WTC11 (cell line): ENCODE results near the gene SLC25A45. TPM values are rescaled to one million over a fixed set of nuclear protein-coding genes. Genes with fewer than 3 reads are reported as not detected.
"Not testable (repeated sequence)": the region's sequence is repeated elsewhere in the genome, so short reads cannot be mapped to it uniquely, and the experiment has no call there.

Source experiments
- ATAC-seq: fragments of 200-7000 bp; cut with Tn5 transposase; 2 replicates; pipeline ENCODE4 v1.10.0; 2021; ENCODE audit warnings: mild to moderate bottlenecking, moderate library complexity
- CTCF ChIA-PET: fragments of 300-600 bp; sonication (Branson Sonifier 250); formaldehyde crosslinking; loops from one replicate; lab custom pipeline; 2021; ENCODE audit warnings: antibody characterized with exemption; lab: Charles Lee
- POLR2A ChIA-PET: fragments of 350-600 bp; sonication (Branson Sonifier 250); formaldehyde crosslinking; loops from one replicate; lab custom pipeline; 2021; ENCODE audit warnings: antibody characterized with exemption; lab: Charles Lee
- DNase-seq: peaks from one replicate; pipeline ENCODE4 v3.0.0; 2021; ENCODE audit warnings: low spot score
- H3K27ac Mint-ChIP-seq: 2 replicates; pipeline ENCODE4 v1.8.0; 2021; ENCODE audit warnings: mixed read lengths
- H3K27me3 Mint-ChIP-seq: 2 replicates; pipeline ENCODE4 v1.8.0; 2021; ENCODE audit warnings: low read depth, mild to moderate bottlenecking, moderate library complexity, mixed read lengths
- H3K36me3 Mint-ChIP-seq: 2 replicates; pipeline ENCODE4 v1.8.0; 2021; ENCODE audit warnings: mixed read lengths
- H3K4me1 Mint-ChIP-seq: 2 replicates; pipeline ENCODE4 v1.8.0; 2022; ENCODE audit warnings: mixed read lengths
- H3K4me3 Mint-ChIP-seq: 2 replicates; pipeline ENCODE4 v1.8.0; 2021; ENCODE audit warnings: mild to moderate bottlenecking, moderate library complexity, mixed read lengths
- H3K9me3 Mint-ChIP-seq: 2 replicates; pipeline ENCODE4 v1.8.0; 2021; ENCODE audit warnings: mixed read lengths
- ERG ChIP-seq: fragments of 250-450 bp; sonication (Bioruptor Pico); IDR thresholded peaks from 2 replicates; pipeline ENCODE4 v1.8.0; 2021; ENCODE audit warnings: mild to moderate bottlenecking
- ESRRA ChIP-seq: sonication (generic); formaldehyde crosslinking; IDR thresholded peaks from 2 replicates; pipeline ENCODE4 v1.8.1; 2022; ENCODE audit warnings: mild to moderate bottlenecking, missing genetic modification reagents, borderline replicate concordance
- ETV6 ChIP-seq: sonication (generic); formaldehyde crosslinking; IDR thresholded peaks from 2 replicates; pipeline ENCODE4 v1.8.1; 2022; ENCODE audit warnings: mild to moderate bottlenecking, missing genetic modification reagents
- JAZF1 ChIP-seq: fragments of 250-450 bp; sonication (Bioruptor Pico); IDR thresholded peaks from 2 replicates; pipeline ENCODE4 v1.9.0; 2021; ENCODE audit warnings: moderate library complexity, mild to moderate bottlenecking, inconsistent platforms
- NR1H2 ChIP-seq: sonication (generic); formaldehyde crosslinking; IDR thresholded peaks from 2 replicates; pipeline ENCODE4 v1.9.0; 2021; ENCODE audit warnings: mild to moderate bottlenecking, moderate library complexity, missing genetic modification reagents
- SP1 ChIP-seq: sonication (generic); formaldehyde crosslinking; conservative IDR thresholded peaks from 2 replicates; pipeline ENCODE4 v1.8.1; 2022; ENCODE audit warnings: missing genetic modification reagents
- ZNF121 ChIP-seq: sonication (generic); formaldehyde crosslinking; IDR thresholded peaks from 2 replicates; pipeline ENCODE4 v1.8.0; 2023; ENCODE audit warnings: missing genetic modification reagents
- ZNF219 ChIP-seq: sonication (generic); formaldehyde crosslinking; IDR thresholded peaks from 2 replicates; pipeline ENCODE4 v1.8.0; 2023; ENCODE audit warnings: missing genetic modification reagents, mild to moderate bottlenecking, borderline replicate concordance
- ZNF532 ChIP-seq: fragments of 250-450 bp; sonication (Bioruptor Pico); IDR thresholded peaks from 2 replicates; pipeline ENCODE4 v1.9.0; 2021; ENCODE audit warnings: mild to moderate bottlenecking, borderline replicate concordance
- total RNA-seq: library from RNA; stranded (reverse); gene quantifications from 3 replicates; pipeline ENCODE4 v1.2.3, GENCODE V29; 2021
- TF ChIP-seq, protein P1 (sequence below): sonication (generic); formaldehyde crosslinking; IDR thresholded peaks from 2 replicates; pipeline ENCODE4 v1.8.0; 2023; ENCODE audit warnings: missing genetic modification reagents, mild to moderate bottlenecking, borderline replicate concordance
- TF ChIP-seq, protein P2 (sequence below): sonication (generic); formaldehyde crosslinking; IDR thresholded peaks from 2 replicates; pipeline ENCODE4 v1.8.0; 2022; ENCODE audit warnings: mild to moderate bottlenecking, missing genetic modification reagents

SLC25A45 gene
- total RNA-seq, 1 experiment from 2014 or later, result 1.7 TPM

DNA sequence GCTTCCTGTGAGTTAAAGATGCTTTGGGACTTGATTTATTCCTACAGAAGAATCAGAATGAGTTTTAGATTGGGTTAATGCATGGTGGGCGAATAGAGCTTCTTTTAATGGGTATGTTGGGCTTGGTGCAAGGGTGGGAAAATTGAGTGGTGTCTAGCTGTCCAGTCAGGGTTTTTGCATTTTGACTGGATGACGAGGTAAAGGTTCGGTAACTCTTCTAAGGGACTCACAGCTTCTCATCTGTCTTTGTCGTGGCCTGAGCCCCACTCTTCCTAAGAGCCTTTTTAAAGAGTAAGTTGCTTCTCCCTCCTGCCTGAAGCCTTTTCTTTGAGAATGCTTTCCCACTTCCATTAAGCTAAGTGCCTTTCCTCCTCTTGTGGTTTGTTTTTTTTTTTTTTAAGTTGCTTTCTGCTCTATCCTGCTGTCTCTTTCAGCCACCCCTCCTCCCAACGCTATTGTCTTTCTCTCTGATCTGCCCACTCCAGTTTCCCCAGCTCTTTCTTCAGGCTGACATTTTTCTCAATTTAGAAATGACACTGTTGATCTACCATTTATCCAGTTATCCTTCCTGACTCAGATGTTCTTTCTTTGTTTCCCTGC, 47.6 kb downstream of the SLC25A45 start:
- TF ChIP-seq JAZF1 (CRISPR knock-in tag), result no peak
- TF ChIP-seq NR1H2 (CRISPR knock-in tag), result no peak
- TF ChIP-seq, protein P1, sequence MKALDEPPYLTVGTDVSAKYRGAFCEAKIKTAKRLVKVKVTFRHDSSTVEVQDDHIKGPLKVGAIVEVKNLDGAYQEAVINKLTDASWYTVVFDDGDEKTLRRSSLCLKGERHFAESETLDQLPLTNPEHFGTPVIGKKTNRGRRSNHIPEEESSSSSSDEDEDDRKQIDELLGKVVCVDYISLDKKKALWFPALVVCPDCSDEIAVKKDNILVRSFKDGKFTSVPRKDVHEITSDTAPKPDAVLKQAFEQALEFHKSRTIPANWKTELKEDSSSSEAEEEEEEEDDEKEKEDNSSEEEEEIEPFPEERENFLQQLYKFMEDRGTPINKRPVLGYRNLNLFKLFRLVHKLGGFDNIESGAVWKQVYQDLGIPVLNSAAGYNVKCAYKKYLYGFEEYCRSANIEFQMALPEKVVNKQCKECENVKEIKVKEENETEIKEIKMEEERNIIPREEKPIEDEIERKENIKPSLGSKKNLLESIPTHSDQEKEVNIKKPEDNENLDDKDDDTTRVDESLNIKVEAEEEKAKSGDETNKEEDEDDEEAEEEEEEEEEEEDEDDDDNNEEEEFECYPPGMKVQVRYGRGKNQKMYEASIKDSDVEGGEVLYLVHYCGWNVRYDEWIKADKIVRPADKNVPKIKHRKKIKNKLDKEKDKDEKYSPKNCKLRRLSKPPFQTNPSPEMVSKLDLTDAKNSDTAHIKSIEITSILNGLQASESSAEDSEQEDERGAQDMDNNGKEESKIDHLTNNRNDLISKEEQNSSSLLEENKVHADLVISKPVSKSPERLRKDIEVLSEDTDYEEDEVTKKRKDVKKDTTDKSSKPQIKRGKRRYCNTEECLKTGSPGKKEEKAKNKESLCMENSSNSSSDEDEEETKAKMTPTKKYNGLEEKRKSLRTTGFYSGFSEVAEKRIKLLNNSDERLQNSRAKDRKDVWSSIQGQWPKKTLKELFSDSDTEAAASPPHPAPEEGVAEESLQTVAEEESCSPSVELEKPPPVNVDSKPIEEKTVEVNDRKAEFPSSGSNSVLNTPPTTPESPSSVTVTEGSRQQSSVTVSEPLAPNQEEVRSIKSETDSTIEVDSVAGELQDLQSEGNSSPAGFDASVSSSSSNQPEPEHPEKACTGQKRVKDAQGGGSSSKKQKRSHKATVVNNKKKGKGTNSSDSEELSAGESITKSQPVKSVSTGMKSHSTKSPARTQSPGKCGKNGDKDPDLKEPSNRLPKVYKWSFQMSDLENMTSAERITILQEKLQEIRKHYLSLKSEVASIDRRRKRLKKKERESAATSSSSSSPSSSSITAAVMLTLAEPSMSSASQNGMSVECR (CRISPR knock-in tag), result no peak
- no peak for TF ChIP-seq SP1 (CRISPR knock-in tag)
- TF ChIP-seq ZNF121 (CRISPR knock-in tag), result no peak
- TF ChIP-seq ESRRA (CRISPR knock-in tag), result no peak
- Mint-ChIP-seq H3K9me3 (no peaks in the 10 kb centered on the region), H3K4me1 (peaks cover 14% of the 10 kb centered on the region), H3K27ac (peak overlapping the region; percentile 6), H3K36me3 (peaks cover 6% of the 10 kb centered on the region; the same call in 1 of the 2 replicates), H3K4me3 (peak overlapping the region; percentile 85), H3K27me3 (peaks cover 3% of the 10 kb centered on the region)
- POLR2A ChIA-PET, result interaction anchor here (0.7 to 2.4 kb wide), 2 partner anchors 33 to 445 kb away, joined by 3 to 5 read pairs; no protein-coding TSS in a partner anchor
- CTCF ChIA-PET, result interaction anchor here (1.1 to 9.0 kb wide), 5 partner anchors 17 to 205 kb away, joined by 3 to 232 read pairs (median 8); partner anchors contain the start of gene CDC42EP2
- DNase-seq (no peak), ATAC-seq (no peak)

DNA sequence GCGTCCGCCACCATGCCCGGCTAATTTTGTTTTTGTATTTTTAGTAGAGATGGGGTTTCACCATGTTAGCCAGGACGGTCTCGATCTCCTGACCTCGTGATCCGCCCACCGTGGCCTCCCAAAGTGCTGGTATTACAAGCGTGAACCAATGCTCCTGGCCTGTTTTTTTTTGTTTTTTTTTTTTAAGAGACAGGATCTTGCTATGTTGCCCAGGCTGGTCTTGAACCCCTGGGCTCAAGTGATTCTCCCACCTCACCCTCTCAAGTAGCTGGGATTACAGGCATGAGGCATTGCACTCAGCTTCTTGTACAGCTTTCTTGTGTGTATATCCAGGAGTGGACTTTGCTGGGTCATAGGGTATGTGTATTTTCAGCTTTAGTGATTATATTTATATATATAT, 49.9 kb downstream of the SLC25A45 start:
- not testable (repeated sequence) for ATAC-seq, H3K36me3 Mint-ChIP-seq, H3K9me3 Mint-ChIP-seq, H3K27me3 Mint-ChIP-seq, H3K4me3 Mint-ChIP-seq, DNase-seq, H3K27ac Mint-ChIP-seq
- peaks cover 19% of the 10 kb centered on the region for H3K4me1 Mint-ChIP-seq
- POLR2A ChIA-PET, result interaction anchor here (1.1 to 2.4 kb wide), 2 partner anchors 23 to 30 kb away, joined by 4 to 5 read pairs; no protein-coding TSS in a partner anchor
- CTCF ChIA-PET, result interaction anchor here (1.1 to 9.0 kb wide), 7 partner anchors 16 to 175 kb away, joined by 3 to 232 read pairs (median 13); partner anchors contain the start of genes CDC42EP2 and TIGD3
- peak; percentile 71 for TF ChIP-seq ZNF121 (CRISPR knock-in tag)

GRCh38 chr11:65330544-65330943, 51.9 kb downstream of the SLC25A45 start:
- no peak overlapping the region for H3K4me3 Mint-ChIP-seq
- POLR2A ChIA-PET, result interaction anchor here (1.0 to 2.4 kb wide), 3 partner anchors 16 to 68 kb away, joined by 4 to 11 read pairs (median 4); partner anchors contain the start of genes CDC42EP2 and POLA2
- no peak for TF ChIP-seq ERG (CRISPR knock-in tag)
- no peak for TF ChIP-seq ZNF219 (CRISPR knock-in tag)
- TF ChIP-seq, protein P2, sequence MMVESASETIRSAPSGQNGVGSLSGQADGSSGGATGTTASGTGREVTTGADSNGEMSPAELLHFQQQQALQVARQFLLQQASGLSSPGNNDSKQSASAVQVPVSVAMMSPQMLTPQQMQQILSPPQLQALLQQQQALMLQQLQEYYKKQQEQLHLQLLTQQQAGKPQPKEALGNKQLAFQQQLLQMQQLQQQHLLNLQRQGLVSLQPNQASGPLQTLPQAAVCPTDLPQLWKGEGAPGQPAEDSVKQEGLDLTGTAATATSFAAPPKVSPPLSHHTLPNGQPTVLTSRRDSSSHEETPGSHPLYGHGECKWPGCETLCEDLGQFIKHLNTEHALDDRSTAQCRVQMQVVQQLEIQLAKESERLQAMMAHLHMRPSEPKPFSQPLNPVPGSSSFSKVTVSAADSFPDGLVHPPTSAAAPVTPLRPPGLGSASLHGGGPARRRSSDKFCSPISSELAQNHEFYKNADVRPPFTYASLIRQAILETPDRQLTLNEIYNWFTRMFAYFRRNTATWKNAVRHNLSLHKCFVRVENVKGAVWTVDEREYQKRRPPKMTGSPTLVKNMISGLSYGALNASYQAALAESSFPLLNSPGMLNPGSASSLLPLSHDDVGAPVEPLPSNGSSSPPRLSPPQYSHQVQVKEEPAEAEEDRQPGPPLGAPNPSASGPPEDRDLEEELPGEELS, result no peak
- no peak for TF ChIP-seq ETV6 (CRISPR knock-in tag)
- no peak for TF ChIP-seq ZNF532
- peak; percentile 88; the same call in 1 of the 2 replicates for TF ChIP-seq ZNF121 (CRISPR knock-in tag)

More at GRCh38 chr11:65330544-65330943, 51.9 kb downstream of the SLC25A45 start:
- H3K27ac Mint-ChIP-seq, result no peak overlapping the region
- H3K27me3 Mint-ChIP-seq, result peaks cover 5% of the 10 kb centered on the region
- no peaks in the 10 kb centered on the region for H3K36me3 Mint-ChIP-seq
- CTCF ChIA-PET, result interaction anchor here (0.6 to 9.0 kb wide), 34 partner anchors 8 to 528 kb away, joined by 3 to 232 read pairs (median 5); partner anchors contain the start of genes CAPN1, CDC42EP2, FAU and MAP4K2
- ATAC-seq (no peak), DNase-seq (no peak)
- peaks cover 19% of the 10 kb centered on the region for H3K4me1 Mint-ChIP-seq
- H3K9me3 Mint-ChIP-seq, result no peaks in the 10 kb centered on the region
